Astrocyte (in vitro differentiated cells and primary cell): ENCODE data around the gene WAS. TPM values are rescaled to one million over a fixed set of nuclear protein-coding genes. Genes with fewer than 3 reads are reported as not detected.
A peak's percentile ranks its signal among the peaks of the same experiment; 100 is the strongest.
"Not testable (repeated sequence)": the region's sequence is repeated elsewhere in the genome, so short reads cannot be mapped to it uniquely, and the experiment has no call there.

Experiments
- DNase-seq: peaks from one replicate; pipeline ENCODE4 v3.0.0-alpha.2; 2010; ENCODE audit warnings: low read depth
- FAIRE-seq: peaks from 2 replicates; lab custom pipeline; 2011; peaks lifted over from hg19 to GRCh38; lab: Jason Lieb, UNC
- H2AFZ ChIP-seq: 2 replicates; pipeline ENCODE4 v1.6.0; 2012; ENCODE audit warnings: low read depth, low read length, inconsistent platforms
- H3K27ac ChIP-seq: 2 replicates; pipeline ENCODE4 v1.5.1; 2011; ENCODE audit warnings: low read depth, low read length, inconsistent platforms
- H3K27me3 ChIP-seq: 2 replicates; pipeline ENCODE4 v1.6.0; 2011; ENCODE audit warnings: low read length, inconsistent platforms; ENCODE audit not compliant: insufficient read depth
- H3K36me3 ChIP-seq: 2 replicates; pipeline ENCODE4 v1.5.1; 2011; ENCODE audit warnings: low read length, inconsistent platforms; ENCODE audit not compliant: insufficient read depth
- H3K4me1 ChIP-seq: 2 replicates; pipeline ENCODE4 v1.5.1; 2011; ENCODE audit warnings: low read length, inconsistent platforms; ENCODE audit not compliant: insufficient read depth
- H3K4me2 ChIP-seq: 2 replicates; pipeline ENCODE4 v1.6.0; 2012; ENCODE audit warnings: low read length, inconsistent platforms
- H3K4me3 ChIP-seq: 2 replicates; pipeline ENCODE4 v1.5.1; 2011; ENCODE audit warnings: low read depth, mild to moderate bottlenecking, low read length, inconsistent platforms; ENCODE audit not compliant: insufficient read depth
- H3K79me2 ChIP-seq: 2 replicates; pipeline ENCODE4 v1.6.0; 2012; ENCODE audit warnings: mild to moderate bottlenecking, low read length, inconsistent platforms; ENCODE audit not compliant: insufficient read depth
- H3K9ac ChIP-seq: 2 replicates; pipeline ENCODE4 v1.6.0; 2012; ENCODE audit warnings: mild to moderate bottlenecking, low read length, inconsistent platforms
- H3K9me3 ChIP-seq: 2 replicates; pipeline ENCODE4 v1.5.1; 2012; ENCODE audit warnings: low read depth, mild to moderate bottlenecking, low read length, inconsistent platforms; ENCODE audit not compliant: insufficient read depth
- H4K20me1 ChIP-seq: 2 replicates; pipeline ENCODE4 v1.6.0; 2012; ENCODE audit warnings: low read length, inconsistent platforms; ENCODE audit not compliant: insufficient read depth
- H3K27ac Mint-ChIP-seq: one replicate; pipeline ENCODE4 v1.8.0; 2021; ENCODE audit warnings: mild to moderate bottlenecking, mixed read lengths; ENCODE audit not compliant: unreplicated experiment
- H3K27me3 Mint-ChIP-seq: one replicate; pipeline ENCODE4 v1.8.0; 2021; ENCODE audit warnings: low read depth, mixed read lengths; ENCODE audit not compliant: unreplicated experiment
- H3K36me3 Mint-ChIP-seq: one replicate; pipeline ENCODE4 v1.8.0; 2021; ENCODE audit warnings: low read depth, mixed read lengths; ENCODE audit not compliant: unreplicated experiment
- H3K4me1 Mint-ChIP-seq: one replicate; pipeline ENCODE4 v1.8.0; 2021; ENCODE audit warnings: low read depth, mixed read lengths; ENCODE audit not compliant: unreplicated experiment
- H3K4me3 Mint-ChIP-seq: one replicate; pipeline ENCODE4 v1.8.0; 2021; ENCODE audit warnings: mild to moderate bottlenecking, moderate library complexity, mixed read lengths; ENCODE audit not compliant: unreplicated experiment
- H3K9me3 Mint-ChIP-seq: one replicate; pipeline ENCODE4 v1.8.0; 2021; ENCODE audit warnings: mild to moderate bottlenecking, mixed read lengths; ENCODE audit not compliant: unreplicated experiment
- EZH2 ChIP-seq: IDR thresholded peaks from 2 replicates; pipeline ENCODE4 v1.6.1; 2012; ENCODE audit warnings: mild to moderate bottlenecking, low read length, inconsistent platforms; ENCODE audit not compliant: insufficient read depth
- total RNA-seq: library from RNA; stranded (reverse); gene quantifications from 2 replicates; pipeline ENCODE4 v1.2.1, GENCODE V29; 2021
- TF ChIP-seq, protein P1 (sequence below): IDR thresholded peaks from 2 replicates; pipeline ENCODE4 v1.5.1; 2011; ENCODE audit warnings: low read depth, mild to moderate bottlenecking, inconsistent platforms, low read length, moderate library complexity; ENCODE audit not compliant: insufficient read depth

The WAS gene
- total RNA-seq, 1 donor from 2014 or later: 1.1 TPM

DNA sequence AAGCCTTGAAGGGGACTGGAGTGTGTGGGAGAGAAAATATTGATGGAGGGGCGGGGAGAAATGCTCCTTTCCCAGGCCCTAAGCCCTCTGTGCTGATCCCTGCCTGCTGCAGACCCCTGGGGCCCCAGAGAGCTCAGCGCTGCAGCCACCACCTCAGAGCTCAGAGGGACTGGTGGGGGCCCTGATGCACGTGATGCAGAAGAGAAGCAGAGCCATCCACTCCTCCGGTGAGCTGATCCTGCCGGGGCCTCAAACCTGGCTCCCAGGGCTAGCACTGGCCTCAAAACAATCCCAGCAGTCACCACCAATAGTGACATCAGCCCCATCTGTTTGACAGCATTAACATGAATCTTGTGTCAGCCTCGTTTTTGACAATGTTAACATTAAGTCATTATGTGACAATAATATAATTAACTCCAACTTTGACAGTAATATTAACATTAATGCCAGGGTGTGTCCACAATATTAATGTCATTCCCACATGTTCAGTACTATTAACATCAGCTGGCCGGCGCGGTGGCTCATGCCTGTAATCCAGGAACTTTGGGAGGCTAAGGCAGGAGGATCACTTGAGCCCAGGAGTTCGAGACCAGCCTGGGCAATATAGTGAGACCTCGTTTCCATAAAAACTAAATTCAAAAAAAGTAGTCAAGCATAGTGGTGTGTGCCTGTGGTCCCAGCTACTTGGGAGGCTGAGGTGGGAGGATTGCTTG lies 5.8 kb downstream of the WAS start:
- H3K4me1 Mint-ChIP-seq: no peaks in the 10 kb centered on the region
- H3K27me3 Mint-ChIP-seq: peaks cover 27% of the 10 kb centered on the region
- no peak overlapping the region for H3K4me3 Mint-ChIP-seq
- Histone ChIP-seq H3K4me3 (no peak overlapping the region), H3K79me2 (no peaks in the 10 kb centered on the region), H3K4me2 (no peak overlapping the region), H2AFZ (no peak overlapping the region), H3K27me3 (no peaks in the 10 kb centered on the region), H3K27ac (no peak overlapping the region), H4K20me1 (no peaks in the 10 kb centered on the region), H3K36me3 (no peaks in the 10 kb centered on the region), H3K9ac (no peak overlapping the region), H3K9me3 (no peaks in the 10 kb centered on the region), H3K4me1 (no peaks in the 10 kb centered on the region)
- H3K9me3 Mint-ChIP-seq: peaks cover 4% of the 10 kb centered on the region
- TF ChIP-seq EZH2: no peak
- TF ChIP-seq, protein P1, sequence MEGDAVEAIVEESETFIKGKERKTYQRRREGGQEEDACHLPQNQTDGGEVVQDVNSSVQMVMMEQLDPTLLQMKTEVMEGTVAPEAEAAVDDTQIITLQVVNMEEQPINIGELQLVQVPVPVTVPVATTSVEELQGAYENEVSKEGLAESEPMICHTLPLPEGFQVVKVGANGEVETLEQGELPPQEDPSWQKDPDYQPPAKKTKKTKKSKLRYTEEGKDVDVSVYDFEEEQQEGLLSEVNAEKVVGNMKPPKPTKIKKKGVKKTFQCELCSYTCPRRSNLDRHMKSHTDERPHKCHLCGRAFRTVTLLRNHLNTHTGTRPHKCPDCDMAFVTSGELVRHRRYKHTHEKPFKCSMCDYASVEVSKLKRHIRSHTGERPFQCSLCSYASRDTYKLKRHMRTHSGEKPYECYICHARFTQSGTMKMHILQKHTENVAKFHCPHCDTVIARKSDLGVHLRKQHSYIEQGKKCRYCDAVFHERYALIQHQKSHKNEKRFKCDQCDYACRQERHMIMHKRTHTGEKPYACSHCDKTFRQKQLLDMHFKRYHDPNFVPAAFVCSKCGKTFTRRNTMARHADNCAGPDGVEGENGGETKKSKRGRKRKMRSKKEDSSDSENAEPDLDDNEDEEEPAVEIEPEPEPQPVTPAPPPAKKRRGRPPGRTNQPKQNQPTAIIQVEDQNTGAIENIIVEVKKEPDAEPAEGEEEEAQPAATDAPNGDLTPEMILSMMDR: no peak
- FAIRE-seq (no peak), DNase-seq (no peak)
- no peaks in the 10 kb centered on the region for H3K36me3 Mint-ChIP-seq
- no peak overlapping the region for H3K27ac Mint-ChIP-seq

DNA sequence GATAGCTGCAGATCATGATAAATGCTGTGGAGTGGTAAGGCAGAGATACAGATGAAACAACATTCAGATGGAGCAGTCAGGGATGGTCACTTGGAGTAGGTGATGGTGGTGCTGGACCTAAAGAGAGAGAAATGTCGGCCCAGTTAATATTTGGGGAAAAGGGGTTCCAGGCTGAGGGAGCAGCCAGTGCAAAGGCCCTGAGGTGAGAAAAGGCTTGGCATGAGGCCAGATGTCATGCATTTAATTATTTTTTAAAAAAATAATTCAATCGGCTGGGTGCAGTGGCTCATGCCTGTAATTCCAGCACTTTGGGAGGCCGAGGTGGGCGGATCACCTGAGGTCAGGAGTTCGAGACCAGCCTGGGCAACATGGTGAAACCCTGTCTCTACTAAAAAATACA lies 8.1 kb downstream of the WAS start:
- H4K20me1 ChIP-seq, H3K79me2 ChIP-seq, FAIRE-seq, H3K36me3 ChIP-seq, H3K4me1 Mint-ChIP-seq, H3K27ac Mint-ChIP-seq, H3K9ac ChIP-seq, H3K27ac ChIP-seq, H3K4me1 ChIP-seq, H3K27me3 ChIP-seq, DNase-seq, H3K36me3 Mint-ChIP-seq, H3K4me2 ChIP-seq, H3K4me3 Mint-ChIP-seq, H3K9me3 ChIP-seq, H3K9me3 Mint-ChIP-seq, H3K4me3 ChIP-seq, H2AFZ ChIP-seq: not testable (repeated sequence)
- H3K27me3 Mint-ChIP-seq: peaks cover 12% of the 10 kb centered on the region

DNA sequence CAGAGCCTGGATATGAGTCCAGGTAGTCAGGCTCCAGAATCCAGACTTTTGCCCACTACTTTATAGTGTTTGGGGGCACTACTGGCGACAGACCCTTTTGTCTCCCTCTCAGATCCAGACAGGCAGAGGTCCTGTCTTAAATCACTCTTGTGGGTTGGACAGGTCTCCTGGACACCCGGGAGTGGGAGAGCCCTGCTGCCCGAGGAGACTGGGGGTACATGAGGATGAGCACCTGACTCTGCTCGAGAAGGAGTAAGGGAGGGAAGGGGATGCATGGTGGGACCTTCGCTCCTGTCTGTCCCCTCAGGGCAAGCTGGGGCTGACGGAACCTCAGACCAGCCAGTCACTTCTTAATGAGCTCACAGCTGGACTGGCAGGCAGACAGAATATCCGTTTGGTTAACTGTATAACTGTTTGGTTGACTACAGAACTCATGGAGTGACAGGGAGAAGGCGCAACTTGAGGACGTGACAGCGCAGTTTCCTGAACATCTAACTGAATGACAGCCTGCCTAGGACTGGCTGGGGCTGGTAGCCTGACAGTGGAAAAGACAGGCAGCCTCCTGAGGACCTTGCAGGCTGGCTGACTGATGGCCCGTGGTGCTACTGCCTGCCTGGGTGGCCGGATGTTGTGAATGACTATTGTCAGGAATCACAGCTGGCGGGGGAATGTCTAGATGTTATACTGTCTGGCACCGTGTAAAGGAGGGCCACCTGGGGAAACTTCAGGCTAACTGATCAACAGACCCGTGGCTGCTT lies 11.4 kb downstream of the WAS start:
- Histone ChIP-seq H3K79me2 (peaks cover 27% of the 10 kb centered on the region), H4K20me1 (no peaks in the 10 kb centered on the region), H3K9me3 (no peaks in the 10 kb centered on the region), H2AFZ (peak overlapping the region; percentile 78), H3K4me2 (peak overlapping the region; percentile 97), H3K4me1 (peaks cover 7% of the 10 kb centered on the region), H3K27ac (no peak overlapping the region), H3K27me3 (no peaks in the 10 kb centered on the region), H3K4me3 (no peak overlapping the region), H3K36me3 (peaks cover 2% of the 10 kb centered on the region), H3K9ac (peak overlapping the region; percentile 91)
- no peaks in the 10 kb centered on the region for H3K36me3 Mint-ChIP-seq
- no peaks in the 10 kb centered on the region for H3K27me3 Mint-ChIP-seq
- peak overlapping the region; percentile 40 for H3K4me3 Mint-ChIP-seq
- H3K9me3 Mint-ChIP-seq: no peaks in the 10 kb centered on the region
- peak overlapping the region; percentile 67 for H3K27ac Mint-ChIP-seq
- DNase-seq (no peak), FAIRE-seq (no peak)
- peaks cover 8% of the 10 kb centered on the region for H3K4me1 Mint-ChIP-seq
- TF ChIP-seq, protein P1: no peak
- TF ChIP-seq EZH2: no peak
